IMR-90 (cell line): ENCODE measurements around the gene PDXDC1.
"Not testable (repeated sequence)": the region's sequence is repeated elsewhere in the genome, so short reads cannot be mapped to it uniquely, and the experiment has no call there.

Experiments used
- CEBPB ChIP-seq: IDR thresholded peaks from 2 replicates; pipeline ENCODE4 v1.6.1; 2012; ENCODE audit warnings: low read depth, low read length, improper control_type of control experiment
- CTCF ChIP-seq: conservative IDR thresholded peaks from 2 replicates; pipeline ENCODE4 v1.5.1; 2012; ENCODE audit warnings: mild to moderate bottlenecking, low read depth, low read length, improper control_type of control experiment
- FOS ChIP-seq: fragments of 150-350 bp; IDR thresholded peaks from 2 replicates; pipeline ENCODE4 v1.6.1; 2016; ENCODE audit warnings: low read depth, low read length
- MAZ ChIP-seq: IDR thresholded peaks from 2 replicates; pipeline ENCODE4 v1.6.1; 2012; ENCODE audit warnings: low read depth, mild to moderate bottlenecking, low read length, improper control_type of control experiment, moderate library complexity, borderline replicate concordance
- MXI1 ChIP-seq: IDR thresholded peaks from 2 replicates; pipeline ENCODE4 v1.6.1; 2012; ENCODE audit warnings: low read depth, mild to moderate bottlenecking, low read length, moderate library complexity, borderline replicate concordance
- NFE2L2 ChIP-seq: fragments of 150-350 bp; IDR thresholded peaks from 2 replicates; pipeline ENCODE4 v1.6.1; 2016; ENCODE audit warnings: low read depth, mild to moderate bottlenecking, low read length
- POLR2A ChIP-seq: IDR thresholded peaks from 2 replicates; pipeline ENCODE4 v1.6.1; 2012; ENCODE audit warnings: mild to moderate bottlenecking, low read depth, low read length
- RAD21 ChIP-seq: IDR thresholded peaks from 2 replicates; pipeline ENCODE4 v1.6.1; 2012; ENCODE audit warnings: low read length, improper control_type of control experiment
- RFX5 ChIP-seq: IDR thresholded peaks from 2 replicates; pipeline ENCODE4 v1.8.0; 2012; ENCODE audit warnings: low read depth, mild to moderate bottlenecking, low read length, moderate library complexity
- USF2 ChIP-seq: fragments of 150-350 bp; IDR thresholded peaks from 2 replicates; pipeline ENCODE4 v1.6.1; 2017; ENCODE audit warnings: mild to moderate bottlenecking, antibody characterized with exemption, low read length, low read depth

- not testable (repeated sequence) for TF ChIP-seq POLR2A, CTCF, MAZ, FOS, MXI1, USF2, RAD21, RFX5, NFE2L2, CEBPB
Observed at GRCh38 chr16:15008647-15009046, 33.8 kb downstream of the PDXDC1 start.
